H1 (cell line): ENCODE measurements around the gene RBMS2. TPM values are rescaled to one million over a fixed set of nuclear protein-coding genes. Genes with fewer than 3 reads are reported as not detected.

Experiments
- CTCF ChIA-PET: fragments of 300-600 bp; sonication (Branson Sonifier 250); formaldehyde crosslinking; loops from one replicate; lab custom pipeline; 2021; ENCODE audit not compliant: partially characterized antibody; lab: Charles Lee
- POLR2A ChIA-PET: fragments of 300-600 bp; sonication (Branson Sonifier 250); formaldehyde crosslinking; loops from one replicate; lab custom pipeline; 2021; ENCODE audit warnings: inconsistent platforms; ENCODE audit not compliant: partially characterized antibody; lab: Charles Lee
- DNase-seq, 2 experiments: peaks; one replicate each; pipeline versions ENCODE4 v3.0.0 to v3.0.0-alpha.2; 2010 to 2022; ENCODE audit warnings: low spot score in 2 of 2, low read depth in 1 of 2, mixed read lengths in 1 of 2
- FAIRE-seq: peaks from 2 replicates; lab custom pipeline; 2011; peaks lifted over from hg19 to GRCh38; lab: Jason Lieb, UNC
- H2AFZ ChIP-seq: 2 replicates; pipeline ENCODE4 v1.8.1; 2012; ENCODE audit warnings: low read length, inconsistent platforms
- H2AK5ac ChIP-seq: 2 replicates; pipeline ENCODE4 v1.6.1; 2013; ENCODE audit warnings: low read depth, low read length
- H2BK120ac ChIP-seq: replicated peaks from 2 replicates; pipeline ENCODE3; 2013; ENCODE audit warnings: low read depth, low read length, inconsistent platforms
- H2BK12ac ChIP-seq: 2 replicates; pipeline ENCODE4 v1.6.1; 2013; ENCODE audit warnings: low read depth, low read length
- H2BK15ac ChIP-seq: 2 replicates; pipeline ENCODE4 v1.6.1; 2013; ENCODE audit warnings: low read length
- H2BK20ac ChIP-seq: 2 replicates; pipeline ENCODE4 v1.6.1; 2013; ENCODE audit warnings: low read length
- H2BK5ac ChIP-seq: 2 replicates; pipeline ENCODE4 v1.6.1; 2013; ENCODE audit warnings: low read depth, low read length
- H3K14ac ChIP-seq: 2 replicates; pipeline ENCODE4 v1.6.1; 2013; ENCODE audit warnings: inconsistent platforms; ENCODE audit not compliant: insufficient read length
- H3K18ac ChIP-seq: 2 replicates; pipeline ENCODE4 v1.6.1; 2013; ENCODE audit warnings: low read length; ENCODE audit errors: extremely low read depth
- H3K23ac ChIP-seq: 2 replicates; pipeline ENCODE4 v1.6.1; 2013; ENCODE audit warnings: inconsistent platforms; ENCODE audit not compliant: insufficient read length
- H3K23me2 ChIP-seq: 2 replicates; pipeline ENCODE4 v1.6.1; 2013; ENCODE audit warnings: low read depth, low read length
- H3K27ac ChIP-seq: 2 replicates; pipeline ENCODE4 v1.6.1; 2011; ENCODE audit warnings: low read depth, low read length, inconsistent platforms
- H3K27me3 ChIP-seq, 4 experiments: replicated peaks in 1 of 4; 1 replicate in 1 of 4; 2 replicates in 3 of 4; pipeline versions ENCODE4 v1.6.1 to v1.8.1; 2011 to 2013; ENCODE audit warnings: low read length in 3 of 4, mild to moderate bottlenecking in 3 of 4, inconsistent platforms in 2 of 4, mixed read lengths in 2 of 4, moderate library complexity in 1 of 4; ENCODE audit not compliant: control insufficient read depth in 3 of 4, insufficient read depth in 3 of 4; ENCODE audit errors: extremely low read depth in 1 of 4
- H3K36me3 ChIP-seq, 4 experiments: 2 replicates each; pipeline versions ENCODE4 v1.6.1 to v1.8.1; 2011 to 2013; ENCODE audit warnings: mild to moderate bottlenecking in 4 of 4, low read length in 3 of 4, moderate library complexity in 2 of 4, control low read depth in 1 of 4, inconsistent platforms in 1 of 4; ENCODE audit not compliant: insufficient read depth in 4 of 4, control insufficient read depth in 2 of 4
- H3K4ac ChIP-seq: replicated peaks from 2 replicates; pipeline ENCODE3; 2013; ENCODE audit warnings: low read length, low read depth, mixed read lengths, inconsistent platforms; ENCODE audit not compliant: insufficient read length
- H3K4me1 ChIP-seq, 4 experiments: replicated peaks in 1 of 4; 1 replicate in 1 of 4; 2 replicates in 3 of 4; pipeline versions ENCODE4 v1.6.1 to v1.8.1; 2011 to 2013; ENCODE audit warnings: low read length in 3 of 4, inconsistent platforms in 2 of 4, mixed read lengths in 1 of 4; ENCODE audit not compliant: insufficient read depth in 4 of 4, control insufficient read depth in 3 of 4
- H3K4me2 ChIP-seq, 2 experiments: 2 replicates each; pipeline versions ENCODE4 v1.6.1 to v1.8.1; 2011 to 2013; ENCODE audit warnings: low read depth in 2 of 2, low read length in 2 of 2, control low read depth in 1 of 2, inconsistent platforms in 1 of 2, mild to moderate bottlenecking in 1 of 2; ENCODE audit not compliant: insufficient read depth in 1 of 2
- H3K4me3 ChIP-seq, 4 experiments: fragments of 200-600, 300-600 bp in 1 of 4; sonication (generic), shearing (Covaris generic), sonication (Bioruptor Twin) in 1 of 4; 2 replicates each; pipeline versions ENCODE4 v1.5.1 to v1.8.1; 2011 to 2016; ENCODE audit warnings: low read length in 4 of 4, low read depth in 3 of 4, control low read depth in 2 of 4, inconsistent platforms in 2 of 4, mild to moderate bottlenecking in 2 of 4, mixed read lengths in 1 of 4, moderate library complexity in 1 of 4; ENCODE audit not compliant: insufficient read depth in 2 of 4; ENCODE audit errors: extremely low read depth in 1 of 4
- H3K56ac ChIP-seq: replicated peaks from 2 replicates; pipeline ENCODE3; 2013; ENCODE audit warnings: low read depth, mild to moderate bottlenecking, mixed read lengths, low read length, inconsistent platforms; ENCODE audit not compliant: insufficient read length
- H3K79me1 ChIP-seq: 2 replicates; pipeline ENCODE4 v1.6.1; 2013; ENCODE audit warnings: low read depth, low read length, control low read depth
- H3K79me2 ChIP-seq, 2 experiments: 2 replicates each; pipeline versions ENCODE4 v1.6.1 to v1.8.1; 2012 to 2013; ENCODE audit warnings: low read length in 2 of 2, mild to moderate bottlenecking in 2 of 2, inconsistent platforms in 1 of 2; ENCODE audit not compliant: insufficient read depth in 2 of 2, control insufficient read depth in 1 of 2
- H3K9ac ChIP-seq, 4 experiments: replicated peaks in 1 of 4; 1 replicate in 1 of 4; 2 replicates in 3 of 4; pipeline versions ENCODE4 v1.6.1 to v1.8.1; 2011 to 2013; ENCODE audit warnings: low read depth in 3 of 4, low read length in 3 of 4, control low read depth in 2 of 4, mild to moderate bottlenecking in 2 of 4, moderate library complexity in 2 of 4, inconsistent platforms in 1 of 4; ENCODE audit errors: extremely low read depth in 1 of 4
- H3K9me3 ChIP-seq, 2 experiments: 2 replicates each; pipeline versions ENCODE4 v1.6.1 to v1.8.1; 2012 to 2013; ENCODE audit warnings: mild to moderate bottlenecking in 2 of 2, moderate library complexity in 2 of 2, control low read depth in 1 of 2, inconsistent platforms in 1 of 2, low read depth in 1 of 2, low read length in 1 of 2, mixed read lengths in 1 of 2; ENCODE audit not compliant: insufficient read depth in 2 of 2
- H4K20me1 ChIP-seq, 2 experiments: replicated peaks in 1 of 2; 2 replicates each; pipeline versions ENCODE3 to v1.8.1; 2011 to 2013; ENCODE audit warnings: inconsistent platforms in 2 of 2, low read length in 2 of 2, mild to moderate bottlenecking in 1 of 2; ENCODE audit not compliant: insufficient read depth in 2 of 2, control insufficient read depth in 1 of 2
- H4K5ac ChIP-seq: 2 replicates; pipeline ENCODE4 v1.6.1; 2013; ENCODE audit warnings: low read length, low read depth, mixed read lengths, inconsistent platforms; ENCODE audit not compliant: insufficient read length
- H4K8ac ChIP-seq: 2 replicates; pipeline ENCODE4 v1.8.0; 2013; ENCODE audit warnings: mild to moderate bottlenecking, moderate library complexity, low read length, inconsistent platforms; ENCODE audit not compliant: insufficient read depth; ENCODE audit errors: extremely low read depth
- H4K91ac ChIP-seq: replicated peaks from 2 replicates; pipeline ENCODE3; 2013; ENCODE audit warnings: low read length, mixed read lengths, inconsistent platforms; ENCODE audit not compliant: insufficient read length
- HDAC6 ChIP-seq: IDR thresholded peaks from one replicate; pipeline ENCODE4 v1.7.1; 2012; ENCODE audit warnings: low read depth, mild to moderate bottlenecking, inconsistent platforms, low read length, moderate library complexity
- WGBS, 2 experiments: shearing (Covaris generic) in 1 of 2; methylation state at CpG; one replicate each; pipeline versions ENCODE4 v1.1.6 to v1.1.7; 2013 to 2015; ENCODE audit warnings: low lambda C conversion rate in 2 of 2, mixed read lengths in 2 of 2, inconsistent platforms in 1 of 2, low coverage in 1 of 2, missing lambda C conversion rate in 1 of 2; ENCODE audit not compliant: insufficient replicate concordance in 2 of 2, insufficient coverage in 1 of 2, insufficient read length in 1 of 2; ENCODE audit errors: extremely low coverage in 1 of 2, missing lambda C conversion rate in 1 of 2; 5-methylcytosine and 5-hydroxymethylcytosine counted together
- polyA plus RNA-seq, 7 experiments: library from polyadenylated mRNA; depleted of rRNA in 3 of 7; stranded (reverse) in 5 of 7; unstranded in 2 of 7; fragments of >200 nt in 5 of 7; fragments of 200-250 nt in 2 of 7; gene quantifications; 1 replicate in 5 of 7; 2 replicates in 1 of 7; 4 replicates in 1 of 7; pipeline versions ENCODE4 v1.2.1 to v1.2.3, GENCODE V29; 2011 to 2013; ENCODE audit warnings: missing spikeins in 2 of 7, mixed read lengths in 2 of 7
- total RNA-seq: library from RNA; stranded (reverse); fragmentation: NEBNext Ultra II Directional; extraction: Animal tissue kit (Norgen Biotek cat#: 25700); gene quantifications from 2 replicates; pipeline ENCODE4 v1.2.1, GENCODE V29; 2021

The RBMS2 gene
- total and polyA plus RNA-seq, 2 of the 8 experiments (the other 6 are each of a cell fraction or from before 2014, with no cell fraction given), result 9.6 to 31.3 TPM

GRCh38 chr12:56604355-56604754, 82.7 kb downstream of the RBMS2 start:
- DNase-seq (no peak), FAIRE-seq (no peak)
- CTCF ChIA-PET, result interaction anchor here (0.6 to 3.2 kb wide), 6 partner anchors 11 to 154 kb away, joined by 3 to 12 read pairs (median 4); no protein-coding TSS in a partner anchor
- H3K56ac ChIP-seq, result no peak overlapping the region
- H3K79me1 ChIP-seq, result no peaks in the 10 kb centered on the region; the same call in 1 of the 2 replicates
- WGBS, 2 experiments, result 95% methylated on average over 3 of the region's 3 CpGs; no CpG with 5 or more reads in 1 of the 2 experiments
- no peaks in the 10 kb centered on the region for H3K79me2 ChIP-seq
- no peak overlapping the region for H3K4ac ChIP-seq
- no peak overlapping the region for H3K27ac ChIP-seq
- H2BK20ac ChIP-seq, result no peak overlapping the region
- no peak overlapping the region for H3K4me3 ChIP-seq
- H2BK120ac ChIP-seq, result no peak overlapping the region
- H3K14ac ChIP-seq, result no peak overlapping the region
- no peak overlapping the region for H4K5ac ChIP-seq
- peaks cover 0 to 3% of the 10 kb centered on the region in 2 experiments for H4K20me1 ChIP-seq
- no peak overlapping the region for H2BK15ac ChIP-seq
- H3K23ac ChIP-seq, result no peak overlapping the region
- no peak overlapping the region for H2AFZ ChIP-seq
- no peak overlapping the region for H4K91ac ChIP-seq
- no peak overlapping the region for H3K18ac ChIP-seq
- no peak overlapping the region for H3K9ac ChIP-seq
- H4K8ac ChIP-seq, result no peak overlapping the region; the same call in 1 of the 2 replicates
- no peak overlapping the region for H3K4me2 ChIP-seq
- no peak overlapping the region; the same call in 1 of the 2 replicates for H2BK5ac ChIP-seq
- no peaks in the 10 kb centered on the region for H3K4me1 ChIP-seq
- no peaks in the 10 kb centered on the region for H3K27me3 ChIP-seq
- no peaks in the 10 kb centered on the region for H3K23me2 ChIP-seq
- no peak overlapping the region for H2AK5ac ChIP-seq
- POLR2A ChIA-PET, result interaction anchor here (1.1 kb wide), 1 partner anchor 8 kb away, joined by 4 read pairs; no protein-coding TSS in a partner anchor
- H3K9me3 ChIP-seq, result no peaks in the 10 kb centered on the region
- no peak overlapping the region for H2BK12ac ChIP-seq
- peaks cover 52 to 89% (median 78%) of the 10 kb centered on the region in 4 experiments for H3K36me3 ChIP-seq
- TF ChIP-seq HDAC6, result no peak
